Activated CD4-positive, alpha-beta T cell treated with anti-CD3 and anti-CD28 coated beads, Interleukin-2, amount 10 ng/mL, durations not matched to agents 24 days and 14 days (primary cell): ENCODE measurements around the gene MBOAT7. TPM values are rescaled to one million over a fixed set of nuclear protein-coding genes. Genes with fewer than 3 reads are reported as not detected.

ENCODE experiments used
- DNase-seq: peaks from one replicate; pipeline ENCODE4 v3.0.0; 2022
- H3K27ac Mint-ChIP-seq: one replicate; pipeline ENCODE4 v1.8.0; 2022; ENCODE audit warnings: mild to moderate bottlenecking, mixed read lengths
- H3K27me3 Mint-ChIP-seq: one replicate; pipeline ENCODE4 v1.8.0; 2022; ENCODE audit warnings: mixed read lengths
- H3K36me3 Mint-ChIP-seq: one replicate; pipeline ENCODE4 v1.8.0; 2022; ENCODE audit warnings: low read depth, mild to moderate bottlenecking, mixed read lengths
- H3K4me1 Mint-ChIP-seq: one replicate; pipeline ENCODE4 v1.8.0; 2021; ENCODE audit warnings: mixed read lengths
- H3K4me3 Mint-ChIP-seq: one replicate; pipeline ENCODE4 v1.8.0; 2022; ENCODE audit warnings: mild to moderate bottlenecking, moderate library complexity, mixed read lengths
- H3K9me3 Mint-ChIP-seq: one replicate; pipeline ENCODE4 v1.8.0; 2021; ENCODE audit warnings: mixed read lengths
- intact Hi-C: fragments of 100-400 bp; cut with micrococcal nuclease; formaldehyde crosslinking; loops from one replicate; pipeline ENCODE4 v1.15.1; 2023
- total RNA-seq: library from RNA; stranded (reverse); gene quantifications from 2 replicates; pipeline ENCODE4 v1.2.3, GENCODE V29; 2022

Gene MBOAT7
- total RNA-seq, 1 donor from 2014 or later = 291 TPM

GRCh38 chr19:54159352-54160181 lies 29.8 kb downstream of the MBOAT7 start, which contains the start of gene LENG1:
TSS of gene LENG1 (minus strand) at chr19:54159721. CDS start at chr19:54159695, 26 bp downstream.
- no peaks in the 10 kb centered on the region for H3K27me3 Mint-ChIP-seq
- DNase-seq = peak; percentile 99
- peaks cover 49% of the 10 kb centered on the region for H3K4me1 Mint-ChIP-seq
- H3K4me3 Mint-ChIP-seq = peak within 1 kb of the TSS; percentile 91
- intact Hi-C loops = loop anchor here (1.0 to 5.0 kb wide), 7 partner anchors 22 to 292 kb away; partner anchors contain the start of genes CNOT3, LENG8, MYADM and NDUFA3
- H3K9me3 Mint-ChIP-seq = no peaks in the 10 kb centered on the region
- H3K36me3 Mint-ChIP-seq = peaks cover 28% of the 10 kb centered on the region
- peak within 1 kb of the TSS; percentile 99 for H3K27ac Mint-ChIP-seq

DNA sequence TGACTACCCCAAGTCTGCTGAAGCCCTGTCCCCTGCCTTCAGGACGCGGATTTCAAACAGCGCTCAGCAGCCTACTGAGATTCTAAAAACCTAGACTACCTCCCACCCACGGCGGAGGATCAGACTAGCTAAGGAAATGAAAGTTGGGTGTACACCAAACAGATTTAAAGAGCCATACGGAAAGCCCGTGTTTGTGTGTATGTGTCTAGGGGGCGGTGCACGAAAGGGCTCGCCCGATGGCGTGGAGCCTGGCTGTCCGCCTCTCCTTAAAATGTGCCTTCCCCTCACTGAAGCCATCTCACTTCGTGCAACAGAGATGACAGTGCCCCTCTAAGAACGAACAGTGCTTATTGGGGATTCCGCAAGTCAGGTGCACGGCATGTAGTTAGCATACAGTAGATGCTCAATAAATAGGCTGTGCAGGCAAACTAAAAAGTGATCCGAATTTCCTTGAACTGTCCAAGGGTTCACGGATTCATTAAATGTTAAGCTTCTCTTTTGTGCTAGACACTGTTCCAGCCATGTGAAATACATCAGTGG lies 30.5 kb downstream of the MBOAT7 start:
- H3K27me3 Mint-ChIP-seq = no peaks in the 10 kb centered on the region
- H3K9me3 Mint-ChIP-seq = no peaks in the 10 kb centered on the region
- H3K27ac Mint-ChIP-seq = peak overlapping the region; percentile 99
- H3K36me3 Mint-ChIP-seq = peaks cover 34% of the 10 kb centered on the region
- intact Hi-C loops = loop anchor here (1.0 kb wide), 5 partner anchors 22 to 57 kb away; partner anchors contain the start of genes CNOT3, NDUFA3, PRPF31 and RPS9
- DNase-seq = peak; percentile 82
- H3K4me1 Mint-ChIP-seq = peaks cover 50% of the 10 kb centered on the region
- peak overlapping the region; percentile 91 for H3K4me3 Mint-ChIP-seq

DNA sequence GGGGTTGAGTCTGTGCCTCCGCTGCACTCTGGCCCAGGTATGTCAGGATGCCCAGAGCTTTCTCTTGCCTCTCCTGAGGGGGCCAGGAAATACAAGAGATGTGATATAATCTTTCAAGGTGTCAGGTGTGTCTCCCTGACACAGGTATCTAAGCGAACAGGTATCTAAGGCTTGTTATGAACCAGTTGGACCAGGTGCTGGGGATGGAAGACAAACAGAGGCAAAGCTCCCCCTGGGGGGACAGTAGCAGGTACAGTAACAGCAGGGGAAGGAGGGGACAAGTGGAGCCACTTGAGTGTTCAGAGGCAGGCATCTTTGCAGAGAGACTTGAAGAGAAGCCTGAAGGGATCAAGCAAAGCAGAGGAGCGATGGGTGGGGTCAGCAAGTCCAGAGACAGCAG lies 32.4 kb downstream of the MBOAT7 start:
- no peak overlapping the region for H3K27ac Mint-ChIP-seq
- H3K4me1 Mint-ChIP-seq = peaks cover 43% of the 10 kb centered on the region
- H3K4me3 Mint-ChIP-seq = no peak overlapping the region
- no peaks in the 10 kb centered on the region for H3K9me3 Mint-ChIP-seq
- no peak for DNase-seq
- no peaks in the 10 kb centered on the region for H3K27me3 Mint-ChIP-seq
- peaks cover 46% of the 10 kb centered on the region for H3K36me3 Mint-ChIP-seq
- intact Hi-C loops = no loop called here

- H3K4me1 Mint-ChIP-seq = peaks cover 40% of the 10 kb centered on the region
- H3K36me3 Mint-ChIP-seq = peaks cover 50% of the 10 kb centered on the region
- intact Hi-C loops = no loop called here
- H3K27ac Mint-ChIP-seq = no peak overlapping the region
- no peak overlapping the region for H3K4me3 Mint-ChIP-seq
- DNase-seq = no peak
- no peaks in the 10 kb centered on the region for H3K9me3 Mint-ChIP-seq
- H3K27me3 Mint-ChIP-seq = no peaks in the 10 kb centered on the region
Observed at GRCh38 chr19:54156490-54156889, 32.9 kb downstream of the MBOAT7 start.

DNA sequence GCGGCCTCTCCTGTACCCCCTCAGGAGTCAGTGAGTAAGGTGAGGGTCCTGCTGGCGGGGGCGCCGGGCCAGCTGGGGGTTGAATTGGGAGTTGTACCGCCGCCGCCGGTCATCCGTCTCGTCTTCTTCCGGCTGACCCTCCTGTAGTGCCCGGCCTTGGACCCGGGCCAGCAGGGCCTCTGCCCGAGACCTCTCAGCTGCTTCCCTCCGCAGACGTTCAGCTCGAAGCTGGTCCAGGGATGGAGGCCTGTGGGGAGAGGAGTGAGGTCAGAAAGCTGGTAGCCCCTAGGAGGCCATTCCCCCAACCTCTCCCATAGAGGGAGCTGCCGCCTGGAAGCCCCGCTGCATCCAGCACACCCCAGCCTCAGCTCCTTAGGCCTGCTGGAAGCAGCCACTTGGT lies 33.7 kb downstream of the MBOAT7 start:
- Mint-ChIP-seq H3K4me1 (peaks cover 38% of the 10 kb centered on the region), H3K27ac (no peak overlapping the region), H3K4me3 (no peak overlapping the region), H3K36me3 (peaks cover 57% of the 10 kb centered on the region), H3K27me3 (no peaks in the 10 kb centered on the region), H3K9me3 (no peaks in the 10 kb centered on the region)
- intact Hi-C loops = no loop called here
- DNase-seq = no peak

DNA sequence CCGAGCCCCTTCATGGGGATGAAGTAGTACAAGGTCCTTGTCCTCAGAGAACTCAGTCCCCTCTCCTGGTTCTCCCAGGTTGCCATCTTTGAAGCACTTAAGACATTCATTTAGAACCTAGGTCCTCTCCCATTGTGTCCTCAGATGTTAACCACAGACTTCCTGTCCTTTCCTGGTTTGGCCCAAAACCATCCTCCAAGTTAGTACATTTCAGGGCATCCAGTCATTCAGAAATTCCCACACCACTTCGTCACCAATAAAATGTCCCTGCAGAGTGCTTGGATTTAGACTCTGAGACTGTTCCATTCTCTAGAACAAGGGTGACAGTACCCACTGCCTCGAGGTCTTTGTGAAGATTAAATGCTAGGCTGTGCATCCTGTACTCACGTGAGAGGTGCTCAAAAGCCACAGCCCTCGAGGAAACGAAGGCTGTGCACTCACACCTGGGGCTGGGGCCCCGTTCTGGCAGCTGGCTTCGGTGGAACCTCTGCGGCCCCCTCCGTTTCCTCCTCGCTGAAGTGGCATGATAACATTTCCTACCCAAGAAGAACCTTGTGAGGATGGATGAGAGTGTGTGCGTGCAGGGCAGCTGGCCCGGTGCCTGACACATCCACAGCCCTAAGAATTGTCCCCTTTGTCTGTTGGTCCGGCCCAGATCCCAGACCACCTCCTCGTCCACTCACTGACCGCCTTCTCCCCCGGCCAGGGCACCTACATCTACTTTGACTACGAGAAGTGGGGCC lies 34.6 kb downstream of the MBOAT7 start:
- H3K36me3 Mint-ChIP-seq = peaks cover 62% of the 10 kb centered on the region
- DNase-seq = peak; percentile 81

GRCh38 chr19:54153731-54154326 lies 35.6 kb downstream of the MBOAT7 start:
- Mint-ChIP-seq H3K36me3 (peaks cover 65% of the 10 kb centered on the region), H3K9me3 (no peaks in the 10 kb centered on the region), H3K4me1 (peaks cover 26% of the 10 kb centered on the region), H3K27ac (peak overlapping the region; percentile 75), H3K27me3 (no peaks in the 10 kb centered on the region), H3K4me3 (no peak overlapping the region)
- DNase-seq = no peak
- intact Hi-C loops = no loop called here

More for the DNA sequence above, 34.6 kb downstream of the MBOAT7 start:
- no peaks in the 10 kb centered on the region for H3K27me3 Mint-ChIP-seq
- H3K4me3 Mint-ChIP-seq = no peak overlapping the region
- H3K27ac Mint-ChIP-seq = peak overlapping the region; percentile 75
- peaks cover 30% of the 10 kb centered on the region for H3K4me1 Mint-ChIP-seq
- H3K9me3 Mint-ChIP-seq = no peaks in the 10 kb centered on the region
- intact Hi-C loops = no loop called here

DNA sequence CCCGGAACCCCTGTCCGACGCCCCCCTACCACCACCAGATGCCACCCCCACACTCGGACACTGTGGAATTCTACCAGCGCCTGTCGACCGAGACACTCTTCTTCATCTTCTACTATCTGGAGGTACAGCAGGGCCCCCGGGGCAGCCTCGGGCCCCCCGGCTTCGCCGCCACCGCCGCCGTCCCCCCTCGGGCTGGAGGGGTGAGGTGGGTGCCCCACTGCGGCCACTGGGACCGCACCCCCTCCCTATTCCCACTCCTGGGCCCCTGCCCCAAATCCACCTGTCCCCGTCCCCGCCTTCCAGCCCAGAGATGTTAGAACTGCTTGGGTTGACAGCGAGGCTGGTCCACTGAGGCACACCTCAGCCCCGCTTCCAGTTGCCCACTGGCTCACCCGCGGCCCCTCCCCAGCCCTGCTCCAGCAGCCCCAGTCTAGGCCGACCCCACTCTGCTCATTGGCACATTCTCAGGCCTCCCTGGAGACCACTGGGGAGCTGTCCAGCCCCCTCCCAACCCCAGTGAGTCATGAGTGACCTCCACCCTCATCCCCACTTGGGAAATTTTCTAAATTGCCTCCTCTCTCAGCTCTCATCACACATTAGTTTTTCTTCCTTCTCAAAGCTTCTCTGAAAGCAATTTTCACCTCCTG lies 36.4 kb downstream of the MBOAT7 start:
- DNase-seq = no peak
- Mint-ChIP-seq H3K4me3 (no peak overlapping the region), H3K4me1 (peaks cover 21% of the 10 kb centered on the region), H3K9me3 (no peaks in the 10 kb centered on the region), H3K27ac (peak overlapping the region; percentile 72), H3K36me3 (peaks cover 64% of the 10 kb centered on the region), H3K27me3 (no peaks in the 10 kb centered on the region)
- intact Hi-C loops = no loop called here

DNA sequence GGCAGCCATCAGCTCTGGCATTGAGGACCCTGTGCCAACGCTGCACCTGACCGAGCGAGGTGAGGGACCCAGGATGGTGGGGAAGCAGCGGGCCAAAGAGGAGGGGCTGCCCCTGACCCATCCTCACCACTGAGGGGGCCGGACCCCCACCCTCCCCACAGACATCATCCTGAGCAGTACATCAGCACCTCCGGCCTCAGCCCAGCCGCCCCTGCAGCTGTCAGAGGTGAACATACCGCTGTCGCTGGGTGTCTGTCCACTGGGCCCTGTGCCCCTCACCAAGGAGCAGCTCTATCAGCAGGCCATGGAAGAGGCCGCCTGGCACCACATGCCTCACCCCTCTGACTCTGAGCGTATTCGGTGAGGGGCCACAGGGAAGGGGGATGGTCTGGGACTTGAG lies 37.1 kb downstream of the MBOAT7 start:
- Mint-ChIP-seq H3K4me3 (no peak overlapping the region), H3K27ac (no peak overlapping the region), H3K27me3 (no peaks in the 10 kb centered on the region), H3K4me1 (peaks cover 21% of the 10 kb centered on the region), H3K36me3 (peaks cover 68% of the 10 kb centered on the region), H3K9me3 (no peaks in the 10 kb centered on the region)
- intact Hi-C loops = no loop called here
- DNase-seq = no peak

- H3K36me3 Mint-ChIP-seq = peaks cover 69% of the 10 kb centered on the region
- no peak overlapping the region for H3K4me3 Mint-ChIP-seq
Observed at GRCh38 chr19:54151362-54152035, 37.9 kb downstream of the MBOAT7 start.

GRCh38 chr19:54149021-54149812 lies 40.2 kb downstream of the MBOAT7 start:
- Mint-ChIP-seq H3K27me3 (no peaks in the 10 kb centered on the region), H3K27ac (no peak overlapping the region), H3K4me1 (peaks cover 7% of the 10 kb centered on the region)

More at GRCh38 chr19:54151362-54152035, 37.9 kb downstream of the MBOAT7 start:
- intact Hi-C loops = no loop called here
- no peak for DNase-seq
- Mint-ChIP-seq H3K27me3 (no peaks in the 10 kb centered on the region), H3K27ac (no peak overlapping the region), H3K9me3 (no peaks in the 10 kb centered on the region), H3K4me1 (peaks cover 17% of the 10 kb centered on the region)

DNA sequence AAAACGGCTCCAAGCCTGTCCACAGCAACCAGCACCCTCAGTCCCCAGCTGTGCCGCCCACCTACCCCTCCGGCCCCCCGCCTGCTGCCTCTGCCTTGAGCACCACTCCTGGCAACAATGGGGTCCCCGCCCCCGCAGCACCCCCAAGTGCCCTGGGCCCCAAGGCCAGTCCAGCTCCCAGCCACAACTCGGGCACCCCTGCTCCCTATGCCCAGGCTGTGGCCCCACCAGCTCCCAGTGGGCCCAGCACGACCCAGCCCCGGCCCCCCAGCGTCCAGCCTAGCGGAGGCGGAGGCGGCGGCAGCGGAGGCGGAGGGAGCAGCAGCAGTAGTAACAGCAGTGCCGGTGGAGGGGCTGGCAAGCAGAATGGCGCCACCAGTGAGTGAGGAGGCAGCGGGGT lies 41.2 kb downstream of the MBOAT7 start:
- DNase-seq = no peak
- intact Hi-C loops = no loop called here
- Mint-ChIP-seq H3K36me3 (peaks cover 69% of the 10 kb centered on the region), H3K27me3 (no peaks in the 10 kb centered on the region), H3K9me3 (no peaks in the 10 kb centered on the region), H3K4me1 (peaks cover 2% of the 10 kb centered on the region), H3K27ac (no peak overlapping the region), H3K4me3 (no peak overlapping the region)

More at GRCh38 chr19:54149021-54149812, 40.2 kb downstream of the MBOAT7 start:
- no peaks in the 10 kb centered on the region for H3K9me3 Mint-ChIP-seq
- no peak overlapping the region for H3K4me3 Mint-ChIP-seq
- peaks cover 67% of the 10 kb centered on the region for H3K36me3 Mint-ChIP-seq
- intact Hi-C loops = no loop called here
- no peak for DNase-seq
